HG03342 (cell line): ENCODE results near the gene CCDC102A.

Experiments used
- ATAC-seq: cut with Tn5 transposase; IDR thresholded peaks from one replicate; pipeline ENCODE4 v1.9.1; 2021; ENCODE audit warnings: mild to moderate bottlenecking, moderate library complexity; ENCODE audit not compliant: unreplicated experiment

CCDC102A gene

DNA sequence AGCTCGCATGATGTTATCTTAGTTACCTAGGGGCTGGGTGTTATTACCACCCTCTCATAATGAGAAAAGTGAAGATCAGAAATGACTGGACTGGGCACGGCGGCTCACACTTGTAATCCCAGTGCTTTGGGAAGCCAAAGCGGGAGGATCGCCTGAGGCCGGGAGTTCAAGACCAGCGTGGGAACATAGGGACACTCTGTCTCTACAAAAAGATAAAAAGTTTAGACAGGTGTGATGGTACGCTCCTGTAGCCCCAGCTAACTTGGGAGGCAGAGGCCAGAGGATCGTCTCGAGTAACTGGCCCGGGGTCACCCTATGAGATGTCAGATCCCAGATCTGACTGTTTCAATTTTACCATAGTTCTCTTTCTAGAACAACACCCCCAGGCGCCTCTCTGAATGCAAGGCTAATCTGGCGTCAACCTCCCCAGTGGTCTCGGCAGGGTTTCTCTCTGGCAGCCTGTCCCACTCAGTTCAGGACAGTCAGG, 1.9 kb upstream of the CCDC102A start:
- ATAC-seq, result no peak

DNA sequence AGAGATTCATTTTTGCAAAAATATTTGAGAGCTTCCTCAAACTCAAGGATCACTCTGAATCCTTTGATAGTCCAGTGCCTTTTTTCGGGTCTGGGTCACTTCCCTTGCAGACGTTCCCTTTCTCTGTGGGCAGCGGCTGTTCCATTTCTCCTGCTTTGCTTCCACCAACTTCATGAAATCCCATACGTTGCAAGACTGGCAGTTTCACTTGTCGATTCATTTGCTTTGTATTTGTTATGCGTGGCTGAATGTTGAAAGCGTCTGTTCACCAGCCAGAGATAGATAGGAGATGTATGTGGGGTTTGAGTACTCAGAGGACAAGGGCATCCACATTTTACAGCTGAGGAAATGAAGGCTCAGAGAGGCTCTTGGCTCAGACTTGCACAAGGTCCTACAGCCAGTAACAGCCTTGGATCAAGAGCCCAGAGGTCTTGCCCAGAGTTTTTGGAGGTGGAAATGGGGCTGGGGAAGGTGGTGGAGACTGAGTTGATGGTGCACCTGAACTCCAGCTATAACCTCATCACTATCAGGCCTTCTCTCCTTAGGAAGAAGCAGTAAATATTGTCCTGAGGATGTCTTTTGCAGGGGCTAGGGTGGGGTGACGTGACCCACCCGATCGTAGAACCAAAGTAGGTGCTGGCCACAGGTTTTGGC, 1.3 kb upstream of the CCDC102A start:
- ATAC-seq, result no peak

DNA sequence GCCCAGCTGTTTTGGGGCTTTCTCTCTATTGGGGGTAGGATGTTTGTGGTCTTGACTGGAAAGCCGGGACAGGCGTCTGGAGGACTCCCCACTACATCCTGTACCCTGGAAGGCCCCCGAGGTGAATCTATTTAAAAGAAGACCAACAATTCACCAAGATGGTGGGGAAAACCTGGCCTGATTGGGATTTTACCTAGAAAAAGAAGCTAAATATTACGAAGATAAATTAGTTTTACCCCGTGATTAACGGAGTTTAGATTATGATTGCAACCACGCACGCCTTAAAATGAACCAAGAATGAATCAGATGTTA, 779 bp upstream of the CCDC102A start:
- no peak for ATAC-seq

DNA sequence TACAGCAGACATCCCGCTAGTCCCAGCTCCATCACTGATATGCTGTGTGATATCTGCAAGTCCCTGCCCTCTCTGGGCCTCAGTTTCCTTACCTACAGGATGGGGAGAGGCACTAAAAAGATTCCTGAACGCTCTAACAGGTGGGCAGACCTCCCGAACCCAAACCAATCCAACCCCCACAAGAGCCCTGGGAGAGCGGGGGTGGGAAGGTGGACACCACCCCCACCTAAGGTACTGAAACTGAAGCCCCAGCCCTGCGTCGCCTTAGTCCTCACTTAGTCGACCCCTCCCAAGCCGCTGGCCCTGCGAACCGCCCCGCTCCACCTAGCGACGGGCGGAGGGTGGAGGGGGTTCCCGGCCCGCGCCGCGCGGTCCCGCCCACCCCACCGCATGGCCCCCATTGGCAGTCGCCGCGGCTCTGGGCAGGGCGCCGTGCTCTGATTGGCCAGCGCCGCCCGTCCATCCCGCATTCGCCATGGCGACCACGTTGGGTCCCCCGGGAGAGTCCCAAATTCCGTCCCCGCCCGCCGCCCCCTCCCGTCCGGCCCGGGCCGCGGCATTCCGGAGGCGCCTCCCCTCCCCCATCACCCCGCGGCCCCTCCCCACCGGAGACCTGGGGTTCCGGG, 578 bp downstream of the CCDC102A start:
- ATAC-seq, result peak; percentile 57

GRCh38 chr16:57534881-57535658, 1.3 kb downstream of the CCDC102A start:
- ATAC-seq, result no peak

DNA sequence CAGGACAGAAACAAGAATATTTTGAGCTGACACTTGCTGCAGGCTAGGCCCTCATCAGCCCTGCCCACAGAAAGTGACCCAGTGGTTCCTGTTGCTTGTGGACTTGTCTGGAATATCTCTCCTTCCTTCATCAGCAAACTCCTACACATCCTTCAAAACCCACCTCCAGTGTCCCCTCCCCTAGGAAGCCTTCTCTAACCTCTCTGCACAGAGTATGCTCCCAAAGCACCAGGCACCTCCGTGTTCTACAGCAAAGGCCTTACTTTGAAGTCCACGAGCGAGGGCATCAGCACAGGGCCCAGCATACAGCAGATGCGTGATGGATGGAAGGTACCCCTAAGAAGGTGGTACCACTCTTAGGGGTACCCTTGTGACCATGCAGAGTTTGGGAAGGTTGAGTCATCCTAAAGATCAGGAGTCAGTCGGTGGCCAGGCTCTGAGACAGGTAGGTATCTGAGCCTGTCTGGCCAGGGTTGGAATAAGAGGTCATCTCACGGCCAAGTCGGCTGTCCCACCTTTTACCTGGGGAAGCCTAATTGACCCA, 2.0 kb downstream of the CCDC102A start:
- no peak for ATAC-seq

DNA sequence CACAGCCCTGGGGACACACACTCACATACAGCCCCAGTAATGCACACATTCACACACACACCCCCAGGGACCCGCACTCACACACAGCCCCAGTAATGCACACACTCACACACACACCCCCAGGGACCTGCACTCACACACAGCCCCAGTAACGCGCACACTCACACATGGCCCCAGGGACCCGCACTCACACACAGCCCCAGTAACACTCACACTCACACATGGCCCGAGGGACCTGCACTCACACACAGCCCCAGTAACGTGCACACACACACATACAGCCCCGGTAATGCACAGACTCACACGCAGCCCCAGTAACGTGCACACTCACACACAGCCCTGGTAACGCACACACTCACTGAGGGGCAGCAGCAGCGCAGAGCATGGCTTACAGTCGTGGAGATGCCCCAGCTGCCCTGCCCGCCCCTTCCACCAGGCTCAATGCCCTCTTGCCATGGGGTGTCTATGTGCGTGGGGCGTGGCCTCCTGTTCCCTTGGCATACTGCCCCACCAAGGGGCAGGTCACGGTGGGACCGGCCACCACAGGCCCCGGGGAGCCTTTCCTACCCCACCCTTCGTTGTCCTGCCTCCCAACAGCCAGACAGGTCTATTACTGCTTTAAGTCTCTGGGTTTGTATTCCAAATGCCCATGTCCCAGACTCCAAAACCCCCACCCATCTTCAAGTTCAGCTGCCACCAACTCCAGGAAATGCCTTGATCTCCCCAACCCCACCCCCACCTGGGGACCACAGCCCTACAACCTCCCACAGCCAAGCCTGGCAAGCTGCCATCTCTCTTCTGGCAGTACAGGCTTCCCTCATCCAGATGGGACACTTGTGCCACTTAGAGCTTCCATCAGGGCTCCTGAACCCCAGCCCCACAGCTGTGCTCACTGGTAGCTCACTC, 2.7 kb downstream of the CCDC102A start:
- ATAC-seq, result no peak

GRCh38 chr16:57532266-57532625, 4.1 kb downstream of the CCDC102A start:
- ATAC-seq, result no peak

DNA sequence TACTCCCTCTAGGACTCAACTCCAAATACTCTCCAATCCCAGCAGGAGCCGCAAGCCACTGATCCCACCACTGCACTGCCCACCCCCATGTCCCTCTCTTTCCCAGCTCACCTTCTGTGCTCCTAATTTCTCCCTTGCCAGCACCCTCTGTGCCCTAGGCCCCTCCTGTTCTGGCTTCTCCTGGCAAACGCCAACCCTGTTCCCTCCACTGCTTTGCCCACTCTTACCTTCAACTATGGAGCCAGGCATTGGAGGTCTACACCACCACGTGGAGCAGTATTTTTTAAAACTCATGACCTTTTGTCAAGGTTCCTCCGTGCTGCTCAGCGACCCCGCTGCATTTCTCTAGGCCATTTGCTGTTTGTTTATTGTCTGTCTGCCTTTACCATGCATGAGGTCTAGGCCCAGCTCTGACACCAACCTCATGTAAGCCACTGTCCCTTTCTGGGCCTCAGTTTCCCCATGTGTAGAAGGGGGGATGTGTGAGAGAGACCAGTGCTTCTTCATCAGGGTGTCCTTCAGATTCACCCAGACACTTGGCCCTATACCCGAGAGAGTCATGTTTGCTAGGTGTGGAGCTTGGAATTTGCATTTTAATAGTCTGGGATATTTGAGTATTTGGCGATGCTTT, 4.6 kb downstream of the CCDC102A start:
- no peak for ATAC-seq

GRCh38 chr16:57531253-57531575, 5.2 kb downstream of the CCDC102A start:
- ATAC-seq, result no peak

GRCh38 chr16:57530522-57531252, 5.7 kb downstream of the CCDC102A start:
- ATAC-seq, result no peak

DNA sequence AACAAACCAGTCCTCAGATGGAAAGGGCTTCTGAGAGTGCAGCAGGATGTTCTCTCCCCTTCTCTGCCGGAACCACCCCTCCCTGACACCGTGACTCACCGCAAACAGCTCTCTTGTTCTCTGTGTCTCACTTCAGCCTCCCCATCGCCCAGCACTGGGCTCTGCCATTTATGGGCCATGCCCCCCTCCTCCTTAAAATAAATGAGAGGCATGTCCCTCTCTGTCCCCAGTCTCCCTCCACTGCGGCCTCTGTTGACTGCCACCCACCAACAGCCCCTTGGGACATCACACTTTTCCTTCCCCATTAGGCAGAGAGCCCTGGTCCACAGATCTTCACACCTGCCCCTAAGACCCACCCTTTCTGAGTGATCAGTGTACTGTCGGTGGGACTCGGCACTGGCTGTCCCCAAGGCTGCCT, 6.3 kb downstream of the CCDC102A start:
- ATAC-seq, result peak; percentile 74

GRCh38 chr16:57529391-57530103, 6.8 kb downstream of the CCDC102A start:
- peak; percentile 21 for ATAC-seq

- ATAC-seq, result no peak
Observed at GRCh38 chr16:57528499-57529390, 7.6 kb downstream of the CCDC102A start.

GRCh38 chr16:57527610-57528360, 8.6 kb downstream of the CCDC102A start:
- ATAC-seq, result no peak

- ATAC-seq, result no peak
Observed at GRCh38 chr16:57527027-57527426, 9.3 kb downstream of the CCDC102A start.

DNA sequence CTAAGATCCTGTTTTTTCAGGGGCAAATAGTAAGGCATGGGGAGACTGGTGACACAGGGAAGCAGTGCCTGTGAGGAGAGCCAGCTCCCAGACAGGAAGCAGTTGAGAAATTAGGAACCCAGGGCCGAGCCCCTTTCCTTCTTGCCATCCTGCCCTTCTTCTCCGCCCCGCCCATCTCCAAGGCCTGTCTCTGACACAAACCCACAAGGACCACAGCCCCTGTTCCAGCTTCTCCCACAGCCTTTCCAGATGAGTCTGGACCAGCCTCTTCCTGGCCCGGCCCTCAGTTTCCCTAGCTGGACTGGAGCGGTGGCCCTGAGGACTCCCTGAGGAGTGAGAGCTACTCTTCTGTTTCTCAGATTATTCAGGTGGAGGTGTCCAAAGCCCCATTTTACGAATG, 9.9 kb downstream of the CCDC102A start:
- ATAC-seq, result no peak
